Measurements from ENCODE around the gene POC1A.

DNA sequence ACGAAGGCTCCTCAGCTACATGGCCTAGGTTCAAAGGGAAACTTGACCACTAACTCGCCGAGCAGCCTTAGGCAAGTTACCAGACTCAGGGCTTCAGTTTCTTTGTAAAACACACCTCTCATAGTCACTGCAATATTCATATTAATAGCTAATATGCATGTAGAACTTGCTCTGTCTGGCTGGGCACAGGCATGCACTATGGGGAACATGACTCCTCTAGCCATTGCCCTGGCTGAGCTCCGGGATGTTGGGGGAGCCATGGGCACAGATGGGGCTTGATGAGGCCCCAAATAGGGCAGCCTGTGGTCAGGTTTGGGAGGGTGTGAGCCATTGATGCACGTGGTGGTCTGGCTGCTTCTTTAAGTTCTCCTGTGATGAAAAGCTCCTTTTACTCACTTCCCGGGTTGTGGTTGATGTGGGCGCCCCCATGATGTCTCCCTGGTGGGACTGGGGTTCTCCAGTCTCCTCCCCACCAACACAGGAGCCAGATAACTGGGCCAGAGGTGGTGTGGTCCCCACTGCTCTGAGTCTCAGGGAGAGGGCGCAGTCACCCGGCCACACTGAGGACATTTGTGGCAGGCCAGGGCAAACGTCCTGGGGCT is 68.4 kb downstream of the POC1A start:
- TF ChIP-seq RAD21 (IDR thresholded peaks at IDR 0.05; ENCODE audit: low read depth) (no peak), TAF1 (IDR thresholded peaks at IDR 0.05; ENCODE audit: low read depth) (no peak), TEAD4 (IDR thresholded peaks at IDR 0.05) (no peak)
- TF ChIP-seq, protein P1, sequence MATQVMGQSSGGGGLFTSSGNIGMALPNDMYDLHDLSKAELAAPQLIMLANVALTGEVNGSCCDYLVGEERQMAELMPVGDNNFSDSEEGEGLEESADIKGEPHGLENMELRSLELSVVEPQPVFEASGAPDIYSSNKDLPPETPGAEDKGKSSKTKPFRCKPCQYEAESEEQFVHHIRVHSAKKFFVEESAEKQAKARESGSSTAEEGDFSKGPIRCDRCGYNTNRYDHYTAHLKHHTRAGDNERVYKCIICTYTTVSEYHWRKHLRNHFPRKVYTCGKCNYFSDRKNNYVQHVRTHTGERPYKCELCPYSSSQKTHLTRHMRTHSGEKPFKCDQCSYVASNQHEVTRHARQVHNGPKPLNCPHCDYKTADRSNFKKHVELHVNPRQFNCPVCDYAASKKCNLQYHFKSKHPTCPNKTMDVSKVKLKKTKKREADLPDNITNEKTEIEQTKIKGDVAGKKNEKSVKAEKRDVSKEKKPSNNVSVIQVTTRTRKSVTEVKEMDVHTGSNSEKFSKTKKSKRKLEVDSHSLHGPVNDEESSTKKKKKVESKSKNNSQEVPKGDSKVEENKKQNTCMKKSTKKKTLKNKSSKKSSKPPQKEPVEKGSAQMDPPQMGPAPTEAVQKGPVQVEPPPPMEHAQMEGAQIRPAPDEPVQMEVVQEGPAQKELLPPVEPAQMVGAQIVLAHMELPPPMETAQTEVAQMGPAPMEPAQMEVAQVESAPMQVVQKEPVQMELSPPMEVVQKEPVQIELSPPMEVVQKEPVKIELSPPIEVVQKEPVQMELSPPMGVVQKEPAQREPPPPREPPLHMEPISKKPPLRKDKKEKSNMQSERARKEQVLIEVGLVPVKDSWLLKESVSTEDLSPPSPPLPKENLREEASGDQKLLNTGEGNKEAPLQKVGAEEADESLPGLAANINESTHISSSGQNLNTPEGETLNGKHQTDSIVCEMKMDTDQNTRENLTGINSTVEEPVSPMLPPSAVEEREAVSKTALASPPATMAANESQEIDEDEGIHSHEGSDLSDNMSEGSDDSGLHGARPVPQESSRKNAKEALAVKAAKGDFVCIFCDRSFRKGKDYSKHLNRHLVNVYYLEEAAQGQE (IDR thresholded peaks at IDR 0.05; ENCODE audit: low read depth), result no peak

All from Ishikawa (cell line).